GM23338 (cell line): Measurements from ENCODE around the gene ASB5. TPM values are rescaled to one million over a fixed set of nuclear protein-coding genes. Genes with fewer than 3 reads are reported as not detected.

Experiments used
- ATAC-seq: fragments of 200-7000 bp; cut with Tn5 transposase; 3 replicates; pipeline ENCODE4 v1.9.1; 2020
- DNase-seq: peaks from one replicate; pipeline ENCODE4 v3.0.0-alpha.2; 2015; ENCODE audit warnings: low spot score
- H2AFZ ChIP-seq: fragments of 200-600 bp; sonication (generic); 2 replicates; pipeline ENCODE4 v1.8.0; 2016; ENCODE audit warnings: antibody characterized with exemption, mild to moderate bottlenecking, moderate library complexity
- H3F3A ChIP-seq: fragments of 200-600 bp; sonication (generic); replicated peaks from 2 replicates; pipeline ENCODE4 v1.8.0; 2017; ENCODE audit warnings: antibody characterized with exemption, mixed run types, low read depth
- H3K27ac ChIP-seq: fragments of 200-600 bp; sonication (generic); 2 replicates; pipeline ENCODE4 v1.6.1; 2016; ENCODE audit warnings: low read depth
- H3K27me3 ChIP-seq: fragments of 200-600 bp; sonication (generic); 2 replicates; pipeline ENCODE4 v1.8.0; 2016; ENCODE audit warnings: mild to moderate bottlenecking, mixed run types, moderate library complexity; ENCODE audit not compliant: insufficient read depth
- H3K36me3 ChIP-seq: fragments of 200-600 bp; sonication (generic); 2 replicates; pipeline ENCODE4 v1.8.0; 2016; ENCODE audit warnings: mild to moderate bottlenecking; ENCODE audit not compliant: insufficient read depth
- H3K4me1 ChIP-seq: fragments of 200-600 bp; sonication (generic); 2 replicates; pipeline ENCODE4 v1.8.0; 2016; ENCODE audit warnings: mild to moderate bottlenecking, moderate library complexity; ENCODE audit not compliant: insufficient read depth
- H3K4me2 ChIP-seq: fragments of 200-600 bp; sonication (generic); 2 replicates; pipeline ENCODE4 v1.7.1; 2017; ENCODE audit warnings: mixed run types
- H3K4me3 ChIP-seq: fragments of 200-600 bp; sonication (generic); 2 replicates; pipeline ENCODE4 v1.6.1; 2016; ENCODE audit warnings: mixed run types
- H3K79me2 ChIP-seq: fragments of 200-600 bp; sonication (generic); replicated peaks from 2 replicates; pipeline ENCODE4 v1.8.0; 2017; ENCODE audit warnings: mild to moderate bottlenecking; ENCODE audit not compliant: insufficient read depth
- H3K9me2 ChIP-seq: fragments of 200-600 bp; sonication (generic); 2 replicates; pipeline ENCODE4 v1.8.0; 2017; ENCODE audit not compliant: insufficient read depth
- H4K20me1 ChIP-seq: fragments of 200-600 bp; sonication (generic); replicated peaks from 2 replicates; pipeline ENCODE4 v1.8.0; 2017; ENCODE audit warnings: mild to moderate bottlenecking; ENCODE audit not compliant: insufficient read depth
- H3K27ac Mint-ChIP-seq: 2 replicates; pipeline ENCODE4 v1.8.0; 2020; ENCODE audit warnings: inconsistent platforms, mild to moderate bottlenecking, moderate library complexity, mixed read lengths
- H3K27me3 Mint-ChIP-seq: 3 replicates; pipeline ENCODE4 v1.8.0; 2022; ENCODE audit warnings: low read depth, mild to moderate bottlenecking, moderate library complexity, mixed read lengths, inconsistent platforms; ENCODE audit not compliant: insufficient read depth, poor library complexity
- H3K36me3 Mint-ChIP-seq: 3 replicates; pipeline ENCODE4 v1.8.0; 2021; ENCODE audit warnings: low read depth, mild to moderate bottlenecking, inconsistent platforms, moderate library complexity, mixed read lengths
- H3K4me1 Mint-ChIP-seq: 3 replicates; pipeline ENCODE4 v1.8.0; 2020; ENCODE audit warnings: mild to moderate bottlenecking, inconsistent platforms, mixed read lengths
- H3K4me3 Mint-ChIP-seq: 3 replicates; pipeline ENCODE4 v1.8.0; 2021; ENCODE audit warnings: moderate library complexity, mild to moderate bottlenecking, inconsistent platforms, mixed read lengths
- H3K9me3 Mint-ChIP-seq: 3 replicates; pipeline ENCODE4 v1.8.0; 2020; ENCODE audit warnings: moderate library complexity, mild to moderate bottlenecking, inconsistent platforms, mixed read lengths
- CREB1 ChIP-seq: fragments of 250-450 bp; sonication (Bioruptor Pico); IDR thresholded peaks from 2 replicates; pipeline ENCODE4 v1.5.0; 2020; ENCODE audit warnings: low read depth, mild to moderate bottlenecking, moderate library complexity
- CTCF ChIP-seq, 2 experiments: fragments of 200-600 bp in 1 of 2; sonication (generic) in 1 of 2; conservative IDR thresholded peaks; 2 replicates each; pipeline versions ENCODE4 v1.5.1 to v1.6.1; 2016 to 2017; ENCODE audit warnings: antibody characterized with exemption in 2 of 2, low read depth in 2 of 2, mild to moderate bottlenecking in 2 of 2, moderate library complexity in 1 of 2
- ETS1 ChIP-seq: IDR thresholded peaks from 2 replicates; pipeline ENCODE4 v1.6.1; 2016; ENCODE audit warnings: antibody characterized with exemption
- EZH2 ChIP-seq: fragments of 200-600 bp; sonication (generic); IDR thresholded peaks from one replicate; pipeline ENCODE4 v1.8.0; 2017; ENCODE audit warnings: antibody characterized with exemption, mild to moderate bottlenecking, low read depth; ENCODE audit not compliant: unreplicated experiment
- EZH2phosphoT487 ChIP-seq: fragments of 200-600 bp; sonication (generic); IDR thresholded peaks from one replicate; pipeline ENCODE4 v1.8.1; 2018; ENCODE audit warnings: antibody characterized with exemption; ENCODE audit not compliant: unreplicated experiment
- JUNB ChIP-seq: IDR thresholded peaks from one replicate; pipeline ENCODE4 v1.6.1; 2016; ENCODE audit warnings: antibody characterized with exemption; ENCODE audit not compliant: unreplicated experiment
- NANOG ChIP-seq: IDR thresholded peaks from 2 replicates; pipeline ENCODE4 v1.6.1; 2016; ENCODE audit warnings: antibody characterized with exemption, borderline replicate concordance
- POLR2AphosphoS5 ChIP-seq: IDR thresholded peaks from 2 replicates; pipeline ENCODE4 v1.6.1; 2016; ENCODE audit warnings: antibody characterized with exemption, low read depth
- STAT1 ChIP-seq: IDR thresholded peaks from one replicate; pipeline ENCODE4 v1.6.1; 2016; ENCODE audit warnings: antibody characterized with exemption; ENCODE audit not compliant: unreplicated experiment
- ZNF114 ChIP-seq: fragments of 250-450 bp; sonication (Bioruptor Pico); IDR thresholded peaks from 2 replicates; pipeline ENCODE4 v1.5.0; 2020; ENCODE audit warnings: mild to moderate bottlenecking, moderate library complexity
- ZNF331 ChIP-seq: fragments of 250-450 bp; sonication (Bioruptor Pico); IDR thresholded peaks from 2 replicates; pipeline ENCODE4 v1.5.0; 2020; ENCODE audit warnings: low read depth, mild to moderate bottlenecking, moderate library complexity
- polyA plus RNA-seq: library from polyadenylated mRNA; unstranded; fragments of >200 nt; fragmentation: Nextera tagmentation; extraction: Ambion mirVana; gene quantifications from 2 replicates; pipeline ENCODE4 v1.2.1, GENCODE V29; 2016
- total RNA-seq: library from RNA; depleted of rRNA; stranded (reverse); fragments of >200 nt; shearing (Covaris generic); gene quantifications from 2 replicates; pipeline ENCODE4 v1.2.3, GENCODE V29; 2014
- TF ChIP-seq, protein P1 (sequence below): IDR thresholded peaks from one replicate; pipeline ENCODE4 v1.6.1; 2018; ENCODE audit warnings: antibody characterized with exemption; ENCODE audit not compliant: unreplicated experiment
- TF ChIP-seq, protein P2 (sequence below): fragments of 250-450 bp; sonication (Bioruptor Pico); IDR thresholded peaks from 2 replicates; pipeline ENCODE4 v1.5.0; 2020; ENCODE audit warnings: mild to moderate bottlenecking, moderate library complexity

The ASB5 gene
- total and polyA plus RNA-seq, 2 experiments from 2014 or later: not detected

GRCh38 chr4:176241703-176242102 is 27.3 kb downstream of the ASB5 start:
- no peak overlapping the region for H3K4me3 ChIP-seq
- peaks cover 2% of the 10 kb centered on the region for H3K27me3 Mint-ChIP-seq
- no peaks in the 10 kb centered on the region for H3K9me3 Mint-ChIP-seq
- no peaks in the 10 kb centered on the region for H4K20me1 ChIP-seq
- DNase-seq (no peak), ATAC-seq (no peak)
- TF ChIP-seq CREB1 (CRISPR knock-in tag) (no peak), ZNF114 (CRISPR knock-in tag) (no peak), EZH2phosphoT487 (no peak), EZH2 (no peak), ETS1 (no peak), STAT1 (no peak), NANOG (no peak), POLR2AphosphoS5 (no peak), CTCF (conservative IDR thresholded peaks at IDR 0.05; ENCODE audit: low read depth in 2 of 2) (no peak), JUNB (no peak), ZNF331 (no peak)
- TF ChIP-seq, protein P1, sequence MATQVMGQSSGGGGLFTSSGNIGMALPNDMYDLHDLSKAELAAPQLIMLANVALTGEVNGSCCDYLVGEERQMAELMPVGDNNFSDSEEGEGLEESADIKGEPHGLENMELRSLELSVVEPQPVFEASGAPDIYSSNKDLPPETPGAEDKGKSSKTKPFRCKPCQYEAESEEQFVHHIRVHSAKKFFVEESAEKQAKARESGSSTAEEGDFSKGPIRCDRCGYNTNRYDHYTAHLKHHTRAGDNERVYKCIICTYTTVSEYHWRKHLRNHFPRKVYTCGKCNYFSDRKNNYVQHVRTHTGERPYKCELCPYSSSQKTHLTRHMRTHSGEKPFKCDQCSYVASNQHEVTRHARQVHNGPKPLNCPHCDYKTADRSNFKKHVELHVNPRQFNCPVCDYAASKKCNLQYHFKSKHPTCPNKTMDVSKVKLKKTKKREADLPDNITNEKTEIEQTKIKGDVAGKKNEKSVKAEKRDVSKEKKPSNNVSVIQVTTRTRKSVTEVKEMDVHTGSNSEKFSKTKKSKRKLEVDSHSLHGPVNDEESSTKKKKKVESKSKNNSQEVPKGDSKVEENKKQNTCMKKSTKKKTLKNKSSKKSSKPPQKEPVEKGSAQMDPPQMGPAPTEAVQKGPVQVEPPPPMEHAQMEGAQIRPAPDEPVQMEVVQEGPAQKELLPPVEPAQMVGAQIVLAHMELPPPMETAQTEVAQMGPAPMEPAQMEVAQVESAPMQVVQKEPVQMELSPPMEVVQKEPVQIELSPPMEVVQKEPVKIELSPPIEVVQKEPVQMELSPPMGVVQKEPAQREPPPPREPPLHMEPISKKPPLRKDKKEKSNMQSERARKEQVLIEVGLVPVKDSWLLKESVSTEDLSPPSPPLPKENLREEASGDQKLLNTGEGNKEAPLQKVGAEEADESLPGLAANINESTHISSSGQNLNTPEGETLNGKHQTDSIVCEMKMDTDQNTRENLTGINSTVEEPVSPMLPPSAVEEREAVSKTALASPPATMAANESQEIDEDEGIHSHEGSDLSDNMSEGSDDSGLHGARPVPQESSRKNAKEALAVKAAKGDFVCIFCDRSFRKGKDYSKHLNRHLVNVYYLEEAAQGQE: no peak
- TF ChIP-seq, protein P2, sequence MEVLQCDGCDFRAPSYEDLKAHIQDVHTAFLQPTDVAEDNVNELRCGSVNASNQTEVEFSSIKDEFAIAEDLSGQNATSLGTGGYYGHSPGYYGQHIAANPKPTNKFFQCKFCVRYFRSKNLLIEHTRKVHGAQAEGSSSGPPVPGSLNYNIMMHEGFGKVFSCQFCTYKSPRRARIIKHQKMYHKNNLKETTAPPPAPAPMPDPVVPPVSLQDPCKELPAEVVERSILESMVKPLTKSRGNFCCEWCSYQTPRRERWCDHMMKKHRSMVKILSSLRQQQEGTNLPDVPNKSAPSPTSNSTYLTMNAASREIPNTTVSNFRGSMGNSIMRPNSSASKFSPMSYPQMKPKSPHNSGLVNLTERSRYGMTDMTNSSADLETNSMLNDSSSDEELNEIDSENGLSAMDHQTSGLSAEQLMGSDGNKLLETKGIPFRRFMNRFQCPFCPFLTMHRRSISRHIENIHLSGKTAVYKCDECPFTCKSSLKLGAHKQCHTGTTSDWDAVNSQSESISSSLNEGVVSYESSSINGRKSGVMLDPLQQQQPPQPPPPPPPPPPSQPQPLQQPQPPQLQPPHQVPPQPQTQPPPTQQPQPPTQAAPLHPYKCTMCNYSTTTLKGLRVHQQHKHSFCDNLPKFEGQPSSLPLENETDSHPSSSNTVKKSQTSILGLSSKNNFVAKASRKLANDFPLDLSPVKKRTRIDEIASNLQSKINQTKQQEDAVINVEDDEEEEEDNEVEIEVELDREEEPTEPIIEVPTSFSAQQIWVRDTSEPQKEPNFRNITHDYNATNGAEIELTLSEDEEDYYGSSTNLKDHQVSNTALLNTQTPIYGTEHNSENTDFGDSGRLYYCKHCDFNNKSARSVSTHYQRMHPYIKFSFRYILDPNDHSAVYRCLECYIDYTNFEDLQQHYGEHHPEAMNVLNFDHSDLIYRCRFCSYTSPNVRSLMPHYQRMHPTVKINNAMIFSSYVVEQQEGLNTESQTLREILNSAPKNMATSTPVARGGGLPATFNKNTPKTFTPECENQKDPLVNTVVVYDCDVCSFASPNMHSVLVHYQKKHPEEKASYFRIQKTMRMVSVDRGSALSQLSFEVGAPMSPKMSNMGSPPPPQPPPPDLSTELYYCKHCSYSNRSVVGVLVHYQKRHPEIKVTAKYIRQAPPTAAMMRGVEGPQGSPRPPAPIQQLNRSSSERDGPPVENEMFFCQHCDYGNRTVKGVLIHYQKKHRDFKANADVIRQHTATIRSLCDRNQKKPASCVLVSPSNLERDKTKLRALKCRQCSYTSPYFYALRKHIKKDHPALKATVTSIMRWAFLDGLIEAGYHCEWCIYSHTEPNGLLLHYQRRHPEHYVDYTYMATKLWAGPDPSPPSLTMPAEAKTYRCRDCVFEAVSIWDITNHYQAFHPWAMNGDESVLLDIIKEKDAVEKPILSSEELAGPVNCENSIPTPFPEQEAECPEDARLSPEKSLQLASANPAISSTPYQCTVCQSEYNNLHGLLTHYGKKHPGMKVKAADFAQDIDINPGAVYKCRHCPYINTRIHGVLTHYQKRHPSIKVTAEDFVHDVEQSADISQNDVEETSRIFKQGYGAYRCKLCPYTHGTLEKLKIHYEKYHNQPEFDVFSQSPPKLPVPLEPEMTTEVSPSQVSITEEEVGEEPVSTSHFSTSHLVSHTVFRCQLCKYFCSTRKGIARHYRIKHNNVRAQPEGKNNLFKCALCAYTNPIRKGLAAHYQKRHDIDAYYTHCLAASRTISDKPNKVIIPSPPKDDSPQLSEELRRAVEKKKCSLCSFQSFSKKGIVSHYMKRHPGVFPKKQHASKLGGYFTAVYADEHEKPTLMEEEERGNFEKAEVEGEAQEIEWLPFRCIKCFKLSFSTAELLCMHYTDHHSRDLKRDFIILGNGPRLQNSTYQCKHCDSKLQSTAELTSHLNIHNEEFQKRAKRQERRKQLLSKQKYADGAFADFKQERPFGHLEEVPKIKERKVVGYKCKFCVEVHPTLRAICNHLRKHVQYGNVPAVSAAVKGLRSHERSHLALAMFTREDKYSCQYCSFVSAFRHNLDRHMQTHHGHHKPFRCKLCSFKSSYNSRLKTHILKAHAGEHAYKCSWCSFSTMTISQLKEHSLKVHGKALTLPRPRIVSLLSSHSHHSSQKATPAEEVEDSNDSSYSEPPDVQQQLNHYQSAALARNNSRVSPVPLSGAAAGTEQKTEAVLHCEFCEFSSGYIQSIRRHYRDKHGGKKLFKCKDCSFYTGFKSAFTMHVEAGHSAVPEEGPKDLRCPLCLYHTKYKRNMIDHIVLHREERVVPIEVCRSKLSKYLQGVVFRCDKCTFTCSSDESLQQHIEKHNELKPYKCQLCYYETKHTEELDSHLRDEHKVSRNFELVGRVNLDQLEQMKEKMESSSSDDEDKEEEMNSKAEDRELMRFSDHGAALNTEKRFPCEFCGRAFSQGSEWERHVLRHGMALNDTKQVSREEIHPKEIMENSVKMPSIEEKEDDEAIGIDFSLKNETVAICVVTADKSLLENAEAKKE (CRISPR knock-in tag): no peak
- H3F3A ChIP-seq: no peaks in the 10 kb centered on the region
- no peaks in the 10 kb centered on the region for H3K36me3 ChIP-seq
- no peak overlapping the region for H3K27ac ChIP-seq
- 0 out of 2 replicates have a peak, but pooled peaks cover 3% of the 10 kb centered on the region for H3K4me1 ChIP-seq
- no peaks in the 10 kb centered on the region for H3K9me2 ChIP-seq
- H3K79me2 ChIP-seq: no peaks in the 10 kb centered on the region
- H3K4me1 Mint-ChIP-seq: peaks cover 6% of the 10 kb centered on the region; the same call in 2 of the 3 replicates
- no peak overlapping the region for H3K4me2 ChIP-seq
- no peak overlapping the region for H3K4me3 Mint-ChIP-seq
- H2AFZ ChIP-seq: no peak overlapping the region
- H3K27me3 ChIP-seq: no peaks in the 10 kb centered on the region
- H3K36me3 Mint-ChIP-seq: no peaks in the 10 kb centered on the region
- no peak overlapping the region for H3K27ac Mint-ChIP-seq
